Stimulated activated naive CD8-positive, alpha-beta T cell treated with anti-CD3 and anti-CD28 coated beads, Interleukin-15, Interleukin-2, amounts not matched to agents 100 U/mL and 50 U/mL, for 24 hours (primary cell): ENCODE measurements around the gene BBC3.

Experiments used
- ATAC-seq: fragments of 150-1000 bp; cut with Tn5 transposase; one replicate; pipeline ENCODE4 v1.10.0; 2021
- DNase-seq: peaks from one replicate; pipeline ENCODE4 v3.0.0; 2021

Gene BBC3

GRCh38 chr19:47231215-47232054 is 436 bp upstream of the BBC3 start:
- peak; percentile 58 for ATAC-seq
- peak; percentile 93 for DNase-seq

- peak; percentile 88 for DNase-seq
Observed at GRCh38 chr19:47230054-47230920, 712 bp downstream of the BBC3 start.

GRCh38 chr19:47229676-47230053 is 1.3 kb downstream of the BBC3 start:
- ATAC-seq (no peak), DNase-seq (no peak)

More at GRCh38 chr19:47230054-47230920, 712 bp downstream of the BBC3 start:
- peak; percentile 5 for ATAC-seq

- DNase-seq = no peak
- ATAC-seq = no peak
Observed at GRCh38 chr19:47228937-47229675, 1.9 kb downstream of the BBC3 start.

- DNase-seq (peak; percentile 56), ATAC-seq (no peak)
Observed at GRCh38 chr19:47228168-47228936, 2.6 kb downstream of the BBC3 start.

- no peak for ATAC-seq
- peak; percentile 76 for DNase-seq
Observed at GRCh38 chr19:47227352-47228167, 3.4 kb downstream of the BBC3 start.

GRCh38 chr19:47226426-47227351 is 4.3 kb downstream of the BBC3 start:
- ATAC-seq = no peak
- DNase-seq = peak; percentile 75

GRCh38 chr19:47225746-47226425 is 5.1 kb downstream of the BBC3 start:
- peak; percentile 88 for DNase-seq

GRCh38 chr19:47221890-47222289 is 9.1 kb downstream of the BBC3 start:
- DNase-seq (no peak), ATAC-seq (no peak)

More at GRCh38 chr19:47225746-47226425, 5.1 kb downstream of the BBC3 start:
- ATAC-seq = peak; percentile 76

- no peak for ATAC-seq
Observed at GRCh38 chr19:47221080-47221841, 9.7 kb downstream of the BBC3 start.

GRCh38 chr19:47215581-47215980 is 15.4 kb downstream of the BBC3 start:
- DNase-seq (no peak), ATAC-seq (no peak)

More at GRCh38 chr19:47221080-47221841, 9.7 kb downstream of the BBC3 start:
- DNase-seq = no peak

GRCh38 chr19:47210689-47211316 is 20.2 kb downstream of the BBC3 start:
- DNase-seq = peak; percentile 85
- ATAC-seq = peak; percentile 65

GRCh38 chr19:47210180-47210490 is 20.9 kb downstream of the BBC3 start:
- no peak for ATAC-seq
- DNase-seq = no peak

GRCh38 chr19:47209319-47210179 is 21.4 kb downstream of the BBC3 start:
- ATAC-seq = no peak
- DNase-seq = no peak

GRCh38 chr19:47203254-47203653 is 27.7 kb downstream of the BBC3 start:
- ATAC-seq (no peak), DNase-seq (no peak)

- ATAC-seq (no peak), DNase-seq (no peak)
Observed at GRCh38 chr19:47200530-47200929, 30.5 kb downstream of the BBC3 start.

GRCh38 chr19:47197141-47197540 is 33.9 kb downstream of the BBC3 start:
- DNase-seq = no peak
- ATAC-seq = no peak
